ENCODE results near the gene FBXO22.
"Not testable (repeated sequence)": the region's sequence is repeated elsewhere in the genome, so short reads cannot be mapped to it uniquely, and the experiment has no call there.

The FBXO22 gene

DNA sequence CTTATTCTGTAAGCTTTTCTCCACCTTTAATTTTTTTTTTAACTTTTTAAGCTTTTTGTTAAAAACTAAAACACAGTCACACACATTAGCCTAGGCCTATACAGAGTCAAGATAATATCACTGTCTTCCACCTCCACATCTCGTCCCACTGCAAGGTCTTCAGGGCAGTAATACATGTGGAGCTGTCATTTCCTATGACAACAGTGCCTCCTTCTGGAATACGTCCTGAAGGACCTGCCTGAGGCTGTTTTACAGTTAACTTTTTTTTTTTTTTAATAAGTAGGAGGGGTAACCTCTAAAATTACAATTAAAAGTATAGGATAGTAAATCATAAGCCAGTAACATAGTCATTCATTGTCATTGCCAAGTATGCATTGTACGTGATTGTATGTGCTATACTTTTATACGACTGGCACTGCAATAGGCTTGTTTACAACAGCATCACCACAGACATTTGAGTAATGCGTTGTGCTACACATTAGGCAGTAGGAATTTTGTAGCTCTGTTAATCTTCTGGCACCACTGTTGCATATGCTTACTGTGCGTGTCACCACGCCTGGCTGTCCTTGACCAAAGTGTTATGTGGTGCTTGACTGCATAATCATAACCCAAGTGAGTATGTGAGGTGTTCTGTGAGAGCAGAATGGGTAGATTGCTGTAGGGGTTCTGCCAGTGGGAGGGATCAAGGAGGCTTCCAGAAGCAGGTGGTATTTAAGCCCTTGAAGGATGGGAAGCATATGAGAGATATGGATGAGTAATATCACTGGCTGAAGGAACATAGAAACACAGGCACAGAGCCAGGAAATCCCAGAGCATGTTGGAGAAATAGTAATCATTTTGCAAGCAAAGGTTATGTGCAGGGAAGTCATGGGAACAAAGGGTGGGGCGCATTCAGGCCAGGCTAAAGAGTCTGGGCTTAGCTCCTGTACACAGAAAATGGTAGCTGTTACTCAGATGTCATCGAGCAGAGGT is 18.3 kb downstream of the FBXO22 start:
- DNase-seq = peak; percentile 37

DNA sequence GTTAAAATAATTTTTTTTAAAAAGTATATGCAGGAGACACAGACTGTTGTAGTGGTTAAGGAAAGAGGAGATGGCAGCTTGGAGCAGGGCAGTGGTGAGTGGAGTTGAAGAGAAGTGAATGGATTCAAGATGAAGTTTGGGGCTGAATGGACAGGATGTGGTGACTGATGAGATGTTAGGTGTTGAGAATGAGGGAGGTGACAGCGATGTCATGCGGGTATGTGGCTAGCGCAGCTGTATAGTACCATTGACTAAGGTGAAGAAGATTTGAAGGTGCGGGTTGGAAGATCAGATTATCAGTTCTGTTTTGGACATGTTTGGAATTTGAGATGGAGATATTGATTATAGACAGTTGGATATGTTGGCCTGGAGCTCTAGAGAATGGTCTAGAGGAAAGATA is 20.1 kb downstream of the FBXO22 start:
- peak; percentile 43 for DNase-seq

DNA sequence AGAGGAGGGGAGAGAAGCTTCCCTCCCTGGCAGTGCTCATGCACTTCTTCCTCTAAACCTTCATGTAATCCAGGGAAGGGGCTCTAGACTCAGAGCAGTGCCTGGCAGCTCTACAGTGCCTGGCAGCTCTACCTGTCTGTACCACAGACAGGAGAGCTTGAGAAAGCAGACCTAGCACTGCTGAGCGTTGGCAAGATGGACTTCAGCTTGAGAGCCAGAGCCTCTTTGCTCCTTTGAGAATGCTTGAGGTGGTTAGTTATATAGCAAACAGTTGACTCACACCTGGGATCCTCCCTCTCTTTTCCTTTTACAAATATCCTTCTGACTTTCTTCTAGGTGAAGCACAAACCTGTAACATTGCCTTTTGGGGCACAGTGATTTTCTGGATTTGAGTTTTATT is 20.9 kb downstream of the FBXO22 start:
- DNase-seq = no peak

DNA sequence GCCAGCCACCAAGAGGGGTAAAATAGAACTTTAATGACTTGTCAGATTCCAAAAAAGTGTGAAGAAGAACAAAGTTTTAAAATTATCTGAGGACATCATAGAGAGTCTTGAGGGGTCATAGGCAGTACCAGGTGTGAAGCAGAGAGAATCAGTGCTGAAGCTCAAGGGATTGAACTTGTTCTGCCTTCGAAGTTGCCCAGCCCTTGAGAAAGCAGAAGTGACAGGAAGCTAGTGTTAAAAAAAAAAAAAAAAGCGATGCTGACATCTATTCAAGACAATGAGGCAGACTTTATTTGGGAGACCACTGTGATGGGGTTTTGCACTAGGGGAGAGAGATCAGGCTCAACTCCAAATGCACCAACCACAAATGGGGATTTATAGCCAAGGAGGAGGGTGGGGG is 21.8 kb downstream of the FBXO22 start:
- no peak for DNase-seq

DNA sequence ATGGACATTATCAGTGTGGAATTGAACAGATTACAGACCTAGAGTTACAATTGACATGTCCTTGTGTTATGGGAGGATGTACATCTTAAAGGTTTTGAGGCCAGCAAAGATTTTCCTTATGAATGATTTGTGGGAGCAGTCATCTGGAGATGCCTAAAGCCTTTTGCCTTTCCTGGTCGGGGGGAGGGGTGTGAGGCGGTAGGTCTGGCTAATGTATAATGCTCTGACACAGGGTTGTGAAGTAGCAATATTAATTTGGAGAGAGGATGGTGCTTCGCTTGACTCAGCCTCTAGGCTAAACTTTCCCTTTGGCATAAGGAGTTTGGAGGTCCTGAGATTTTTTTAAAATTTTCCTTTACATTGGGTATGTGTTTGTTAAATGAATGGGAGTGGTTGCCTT is 23.3 kb downstream of the FBXO22 start:
- DNase-seq = no peak

DNA sequence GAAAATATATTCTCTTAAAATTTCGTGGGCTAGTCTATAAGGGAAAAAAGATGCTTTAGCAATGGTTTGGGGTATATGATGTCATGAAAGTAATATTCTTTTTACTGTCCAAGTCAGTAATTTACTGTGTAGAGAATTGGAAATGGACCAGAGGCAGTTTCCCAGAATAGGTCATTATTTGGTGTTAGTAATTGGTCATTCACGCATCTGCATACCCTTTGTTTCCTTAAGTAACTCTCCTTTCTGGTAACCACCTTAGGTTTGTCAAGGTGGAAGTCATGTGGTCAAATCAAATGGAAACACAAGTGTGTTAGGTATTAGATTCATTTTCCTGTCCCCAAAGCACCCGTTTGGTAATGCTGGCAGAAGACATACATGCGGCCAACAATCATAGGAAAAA is 23.9 kb downstream of the FBXO22 start:
- DNase-seq = no peak

DNA sequence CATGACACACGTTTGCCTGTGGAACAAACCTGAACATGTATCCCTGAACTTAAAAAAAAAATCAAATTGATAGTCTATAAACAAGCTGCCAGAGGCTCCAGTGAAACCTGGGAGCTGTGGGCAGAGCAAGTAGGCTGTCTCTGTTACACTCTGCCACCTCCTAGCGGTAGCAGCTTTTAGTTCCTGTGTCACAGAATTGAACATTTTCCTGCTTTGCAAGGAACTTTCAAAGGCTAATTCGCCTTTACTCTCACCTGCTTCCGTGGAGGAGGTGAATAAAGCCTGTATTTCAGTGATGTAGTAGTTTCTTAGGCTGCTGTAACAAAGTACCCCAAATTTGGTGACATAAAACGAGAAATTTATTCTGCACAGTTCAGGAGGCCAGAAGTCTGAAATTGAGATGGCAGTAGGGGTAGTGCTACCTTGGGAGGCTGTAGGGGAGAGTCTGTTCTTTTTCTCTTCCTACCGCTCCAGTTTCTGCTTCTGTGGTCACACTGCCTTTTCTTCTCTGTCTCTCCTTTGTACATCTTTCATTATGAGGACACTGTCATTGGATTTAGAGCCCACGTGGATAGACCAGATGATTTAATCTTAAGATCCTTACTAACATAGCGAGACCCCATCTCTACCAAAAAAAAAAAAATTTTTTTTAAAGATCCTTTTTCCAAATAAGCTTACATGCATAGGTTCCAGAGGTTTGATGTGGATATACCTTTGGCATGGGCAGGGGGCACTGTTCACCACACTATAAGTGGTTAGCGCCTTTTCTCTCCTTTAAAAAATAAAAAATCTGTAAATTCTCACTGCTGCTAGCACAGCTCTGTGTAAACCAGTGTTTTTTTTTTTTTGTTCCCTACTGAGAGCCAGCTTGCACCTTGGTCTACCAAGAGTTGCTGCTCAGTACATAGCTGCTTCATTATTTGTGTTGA is 25.3 kb downstream of the FBXO22 start:
- no peak for DNase-seq

DNA sequence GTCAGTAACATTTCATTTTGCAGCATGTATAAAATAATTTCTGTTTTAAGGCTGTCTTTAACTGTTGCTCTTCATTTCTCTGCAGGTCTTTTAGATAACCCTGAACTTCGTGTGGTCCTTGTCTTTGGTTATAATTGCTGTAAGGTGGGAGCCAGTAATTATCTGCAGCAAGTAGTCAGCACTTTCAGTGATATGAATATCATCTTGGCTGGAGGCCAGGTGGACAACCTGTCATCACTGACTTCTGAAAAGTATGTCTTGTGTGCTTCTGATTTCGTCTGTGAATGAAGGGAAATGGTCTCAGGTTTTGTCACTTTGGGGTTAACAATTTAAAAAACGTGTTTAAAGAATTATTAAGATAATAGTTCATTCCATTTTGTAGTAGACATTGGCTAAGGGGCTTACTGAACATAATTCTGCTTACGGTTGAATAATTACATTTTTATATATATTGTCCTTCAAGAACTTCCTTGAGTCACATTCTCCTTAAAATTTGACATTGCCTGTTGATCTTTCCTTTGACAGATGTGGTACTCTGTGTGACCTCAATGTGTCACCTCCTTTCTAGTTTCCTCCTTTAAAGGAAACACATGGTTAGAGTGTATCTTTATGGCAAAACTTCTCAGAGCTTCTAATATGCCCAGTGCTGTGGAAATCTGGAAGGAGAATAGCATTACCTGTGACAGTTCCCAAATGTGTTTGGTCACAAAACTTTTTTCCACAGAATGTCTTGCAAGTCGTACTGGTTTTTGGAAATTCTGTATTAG is 26.3 kb downstream of the FBXO22 start:
- no peak for DNase-seq

DNA sequence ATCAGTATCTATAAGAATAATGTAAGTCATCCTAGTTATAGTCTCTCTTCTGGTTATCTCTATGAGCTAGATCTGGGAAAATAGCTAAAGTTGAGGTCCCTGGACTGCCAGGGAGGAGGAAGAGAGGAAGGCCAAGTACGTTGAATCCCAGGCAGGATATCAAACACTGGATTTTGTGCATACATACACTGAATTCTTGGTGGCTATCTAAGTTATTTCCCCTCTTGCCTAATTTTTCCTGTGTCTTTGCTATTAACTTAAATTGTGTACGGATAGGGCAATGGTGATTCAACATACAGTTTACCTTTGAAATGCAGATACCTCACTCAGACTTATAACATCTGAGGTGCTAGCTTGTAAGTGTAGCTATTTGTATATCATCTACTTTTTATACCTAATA is 27.2 kb downstream of the FBXO22 start:
- no peak for DNase-seq

DNA sequence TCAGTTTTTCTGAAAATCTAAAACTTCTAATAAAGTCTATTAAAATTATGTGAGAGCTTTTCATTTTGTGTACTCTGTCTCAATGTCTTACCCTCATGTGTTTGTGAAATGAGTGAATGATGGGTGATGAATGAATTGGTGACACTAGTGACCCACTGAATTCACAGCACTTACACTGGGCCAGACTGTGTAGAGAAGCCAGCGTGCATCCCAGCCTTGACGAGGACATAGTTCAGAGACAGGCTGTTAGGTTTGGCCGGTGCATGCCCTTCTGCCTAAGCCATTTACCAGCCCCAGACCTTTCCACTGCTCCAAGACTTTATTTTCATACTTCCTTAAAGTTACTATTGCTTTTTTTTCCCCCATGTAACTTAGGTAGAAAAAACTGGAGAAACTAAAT is 38.8 kb downstream of the FBXO22 start:
- no peak for DNase-seq

DNA sequence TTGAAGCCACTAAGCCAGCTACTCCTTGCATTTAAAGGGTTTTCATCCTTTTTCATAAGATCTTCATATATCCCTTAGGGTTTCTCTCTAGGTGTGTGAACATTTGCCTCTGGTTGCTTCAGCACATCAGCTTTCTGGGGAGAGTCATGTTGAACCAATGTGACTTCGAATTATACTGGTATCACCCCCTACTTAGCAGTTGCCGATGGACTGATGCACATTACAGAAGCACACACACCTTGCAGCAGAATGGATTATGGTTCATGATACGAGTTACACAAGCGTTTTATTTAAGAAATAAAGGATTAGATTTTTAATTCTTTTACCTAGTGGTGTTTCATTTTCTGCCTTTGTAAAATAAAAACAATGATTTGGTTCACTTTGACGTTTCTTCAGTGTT is 39.6 kb downstream of the FBXO22 start:
- no peak for DNase-seq

DNA sequence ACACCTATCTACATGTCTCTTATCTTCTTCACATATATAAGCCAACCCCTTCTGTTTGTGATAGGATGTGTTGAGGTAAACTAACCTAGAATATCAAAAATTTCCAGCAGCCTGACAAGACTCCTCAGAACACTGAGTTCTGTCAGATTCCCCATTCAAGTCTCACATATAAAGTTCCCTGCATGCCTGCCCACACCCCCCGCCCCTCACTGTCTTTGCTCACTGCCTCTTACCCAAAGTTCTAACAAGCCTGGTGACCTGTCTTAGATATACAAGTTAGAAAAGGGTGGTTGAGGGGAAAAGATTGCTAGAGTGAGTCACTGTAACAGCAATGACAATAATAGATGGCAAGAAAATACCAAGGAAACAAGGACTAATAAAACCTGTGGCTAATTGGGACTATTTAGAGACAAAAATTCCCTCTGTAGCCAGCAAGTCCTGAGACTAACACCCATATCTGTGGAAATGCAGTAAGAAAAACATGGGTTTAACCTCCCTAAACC is 40.1 kb downstream of the FBXO22 start:
- no peak for DNase-seq

DNA sequence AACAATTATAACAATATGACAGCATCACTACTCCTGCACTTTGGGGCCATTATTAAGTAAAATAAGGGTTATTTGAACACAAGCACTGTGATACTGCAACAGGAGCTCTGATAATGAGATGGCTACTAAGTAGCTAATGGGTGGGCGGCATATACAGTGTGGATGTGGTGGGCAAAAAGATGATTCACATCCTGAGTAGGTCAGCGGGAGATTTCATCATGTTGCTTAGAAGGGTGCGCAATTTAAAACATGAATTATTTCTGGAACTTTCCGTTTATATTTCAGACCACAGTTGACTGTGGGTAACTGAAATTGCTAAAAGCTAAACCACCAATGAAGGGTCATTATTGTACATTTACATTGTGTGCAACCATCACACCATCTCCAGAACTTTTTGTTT is 42.3 kb downstream of the FBXO22 start:
- no peak for DNase-seq

DNA sequence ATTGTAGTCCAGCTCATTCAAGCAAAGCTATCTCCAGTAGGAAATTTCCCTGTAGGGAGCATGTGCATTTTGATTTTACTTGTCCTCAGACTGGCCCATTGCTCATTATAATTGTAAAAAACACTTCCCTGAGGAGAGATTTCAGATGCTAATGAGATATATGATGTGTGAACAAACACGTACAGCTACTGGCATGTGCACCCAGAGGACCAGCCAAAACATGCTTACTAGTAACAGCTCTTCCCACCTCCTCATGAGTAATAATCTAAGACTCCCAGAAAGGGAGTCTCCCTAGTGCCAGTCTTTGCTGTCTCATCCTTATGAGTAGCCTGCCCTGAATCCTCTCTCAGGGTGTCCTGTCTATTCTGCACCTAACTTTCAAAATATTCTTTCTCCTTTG is 43.4 kb downstream of the FBXO22 start:
- DNase-seq = no peak

DNA sequence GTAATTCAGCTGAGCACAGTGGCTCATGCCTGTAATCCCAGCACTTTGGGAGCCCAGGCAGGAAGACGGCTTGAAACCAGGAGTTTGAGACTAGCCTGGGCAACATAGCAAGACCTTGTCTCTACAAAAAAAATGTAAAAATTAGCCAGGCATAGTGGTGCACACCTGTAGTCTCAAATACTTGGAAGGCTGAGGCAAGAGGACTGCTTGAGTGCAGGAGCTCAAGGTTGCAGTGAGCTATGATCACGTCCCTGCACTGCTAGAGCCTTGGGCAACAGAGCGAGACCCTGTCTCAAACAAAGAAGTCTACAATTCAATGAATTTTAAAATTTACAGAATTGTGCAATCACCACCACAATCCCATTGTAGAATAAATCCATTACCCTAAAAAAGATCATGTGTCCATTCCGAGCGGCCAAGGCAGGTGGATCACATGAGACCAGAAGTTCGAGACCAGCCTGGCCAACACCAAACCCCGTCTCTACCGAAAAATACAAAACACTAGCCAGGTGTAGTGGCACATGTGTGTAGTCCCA is 45.2 kb downstream of the FBXO22 start:
- DNase-seq = no peak

DNA sequence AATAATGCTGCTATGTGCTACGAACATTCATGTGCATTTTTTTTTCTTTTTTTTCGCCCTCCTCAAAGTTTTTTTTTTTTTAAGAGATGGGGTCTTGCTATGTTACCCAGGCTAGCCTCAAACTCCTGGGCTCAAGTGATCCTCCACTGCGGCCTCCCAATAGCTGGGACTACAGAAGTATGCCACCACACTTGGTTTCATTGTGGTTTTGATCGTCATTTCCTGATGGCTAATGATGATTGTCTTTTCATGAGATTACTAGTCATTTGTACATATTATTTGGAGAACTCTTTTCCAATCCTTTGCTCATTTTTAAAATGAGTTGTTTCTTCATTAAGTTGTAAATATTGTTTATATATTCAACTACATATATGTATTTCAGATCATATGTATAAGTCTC is 48.8 kb downstream of the FBXO22 start:
- peak; percentile 27 for DNase-seq

DNA sequence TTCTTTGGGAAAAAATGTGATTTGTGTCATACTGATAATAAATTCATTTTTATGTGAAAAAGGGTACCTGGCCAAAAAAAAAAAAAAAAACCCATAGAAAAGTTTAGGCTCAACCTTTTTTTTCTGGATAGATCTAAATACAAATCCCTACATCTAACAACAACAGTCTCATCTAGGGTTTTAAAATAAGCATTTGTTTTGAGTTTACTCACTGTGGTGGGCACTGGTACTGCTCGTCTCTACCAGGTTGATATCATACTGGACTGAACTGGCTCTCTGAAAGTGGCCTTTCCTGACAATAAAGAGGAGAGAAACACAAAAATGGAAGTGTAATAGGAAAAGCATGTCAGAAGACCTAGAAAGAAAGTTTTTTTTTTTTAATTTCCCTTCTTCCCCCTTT is 52.0 kb downstream of the FBXO22 start:
- no peak for DNase-seq

DNA sequence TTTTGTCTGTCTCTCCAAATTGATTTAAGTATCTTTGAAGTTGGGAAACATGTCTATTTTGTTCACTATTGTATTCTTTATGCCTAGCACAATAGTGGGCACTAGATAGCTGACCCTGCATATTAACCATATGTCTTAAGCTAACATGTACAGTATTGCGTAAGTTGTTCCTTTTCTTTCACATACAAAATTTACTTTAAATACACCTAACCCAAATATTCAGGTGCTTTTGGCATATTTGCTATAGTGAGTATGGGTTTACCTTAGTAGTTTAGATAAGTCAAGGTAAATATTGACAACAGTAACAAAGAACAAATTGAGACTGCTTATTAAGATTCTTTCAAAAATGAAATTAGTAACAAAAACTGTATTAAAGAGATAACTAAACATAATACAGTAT is 57.7 kb downstream of the FBXO22 start:
- DNase-seq = no peak

DNA sequence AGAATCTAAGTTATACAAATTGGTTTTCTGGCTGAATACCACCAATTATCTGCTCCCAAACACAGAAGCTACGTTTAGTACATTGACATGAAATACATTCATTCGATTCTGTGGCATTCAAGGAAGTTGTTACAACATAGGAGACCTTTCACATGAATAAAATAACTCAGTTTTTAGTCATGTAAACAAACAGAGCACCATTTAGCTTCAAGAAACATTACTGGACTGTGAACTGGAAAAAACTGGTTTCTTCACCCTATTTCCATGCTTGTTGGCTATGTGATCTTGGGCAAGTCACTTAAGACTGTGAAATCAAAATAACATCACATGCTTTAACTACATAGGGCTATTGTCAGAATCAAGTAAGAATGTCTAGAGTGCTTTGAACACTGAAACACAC is 62.4 kb downstream of the FBXO22 start:
- DNase-seq = no peak

DNA sequence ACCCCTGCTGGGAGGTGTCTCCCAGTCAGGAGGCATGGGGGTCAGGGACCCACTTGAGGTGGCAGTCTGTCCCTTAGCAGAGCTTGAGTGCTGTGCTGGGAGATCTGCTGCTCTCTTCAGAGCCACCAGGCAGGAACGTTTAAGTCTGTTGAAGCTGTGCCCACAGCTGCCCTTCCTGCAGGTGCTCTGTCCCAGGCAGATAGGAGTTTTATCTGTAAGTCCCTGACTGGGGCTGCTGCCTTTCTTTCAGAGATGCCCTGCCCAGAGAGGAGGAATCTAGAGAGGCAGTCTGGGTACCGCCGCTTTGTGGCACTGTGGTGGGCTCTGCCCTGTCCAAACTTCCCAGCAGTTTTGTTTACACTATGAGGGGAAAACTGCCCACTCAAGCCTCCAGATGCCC is 73.1 kb downstream of the FBXO22 start:
- not testable (repeated sequence) for DNase-seq

DNA sequence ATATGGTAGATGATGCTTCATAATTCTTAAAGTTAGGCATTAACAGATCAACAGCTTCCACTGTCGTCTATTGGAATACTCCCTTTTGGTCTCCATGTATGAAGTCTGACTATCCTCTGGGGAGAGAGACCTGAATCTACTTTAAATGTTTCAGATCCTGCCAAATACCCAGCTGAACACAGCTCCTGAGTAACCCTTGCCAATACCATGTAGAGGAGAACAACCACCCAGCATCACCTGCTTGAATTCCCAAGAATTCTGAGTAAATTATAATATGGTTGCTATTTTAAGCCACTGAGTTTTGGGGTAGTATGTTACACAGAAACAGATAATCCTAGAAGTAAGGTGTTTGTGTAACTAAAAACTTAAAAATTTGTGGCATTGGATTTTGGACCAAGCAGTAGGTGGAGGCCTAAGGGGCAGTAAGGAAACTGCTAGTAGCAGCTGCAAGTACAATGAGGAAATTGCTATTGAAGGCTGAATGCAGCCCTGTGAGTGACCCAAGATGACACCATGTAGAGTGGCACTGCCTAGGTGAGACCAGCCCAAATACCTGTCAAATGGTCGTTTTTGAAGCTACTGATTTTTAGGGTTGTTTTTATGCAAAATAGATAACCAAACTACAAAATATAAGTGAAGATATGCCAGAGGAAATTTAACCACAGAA is 77.6 kb downstream of the FBXO22 start:
- DNase-seq = no peak

DNA sequence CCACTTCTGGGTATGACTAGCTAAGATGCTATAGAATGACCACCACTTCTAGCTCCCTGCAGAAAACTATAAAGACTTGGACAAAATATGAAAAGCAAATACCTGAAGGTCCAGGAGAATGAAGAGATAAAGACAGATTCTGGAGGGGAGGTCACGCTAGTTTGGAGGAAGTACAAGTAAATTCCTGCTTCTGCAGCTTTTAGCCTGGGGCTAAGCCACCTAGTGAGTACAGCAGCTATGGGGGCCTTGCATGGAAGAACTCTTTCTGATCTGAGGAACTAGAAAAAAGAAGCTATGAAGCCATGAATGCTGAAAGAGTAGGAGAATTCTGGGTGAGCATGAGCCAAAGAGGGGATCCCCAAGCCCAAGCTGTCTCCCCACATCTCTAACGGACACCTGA is 78.8 kb downstream of the FBXO22 start:
- DNase-seq = no peak

Measured in activated CD4-positive, alpha-beta T cell treated with anti-CD3 and anti-CD28 coated beads, Interleukin-2, Interleukin-6, amounts not matched to agents 100 ng/mL and 50 ng/mL, durations not matched to agents 16 hours and 8 hours (primary cell).